ENCODE data around the gene LDLRAD3.

The LDLRAD3 gene

GRCh38 chr11:35916270-35916669 is 27.6 kb upstream of the LDLRAD3 start:
- Mint-ChIP-seq H3K4me3 (no peak overlapping the region), H3K27me3 (peaks cover 8% of the 10 kb centered on the region), H3K27ac (no peak overlapping the region), H3K36me3 (no peaks in the 10 kb centered on the region), H3K4me1 (no peaks in the 10 kb centered on the region), H3K9me3 (no peaks in the 10 kb centered on the region)
- no peak for ATAC-seq

GRCh38 chr11:35917676-35918075 is 26.2 kb upstream of the LDLRAD3 start:
- no peaks in the 10 kb centered on the region for H3K36me3 Mint-ChIP-seq
- H3K9me3 Mint-ChIP-seq, result no peaks in the 10 kb centered on the region
- H3K4me1 Mint-ChIP-seq, result no peaks in the 10 kb centered on the region
- peaks cover 18% of the 10 kb centered on the region for H3K27me3 Mint-ChIP-seq
- no peak for ATAC-seq
- no peak overlapping the region for H3K4me3 Mint-ChIP-seq
- H3K27ac Mint-ChIP-seq, result no peak overlapping the region

GRCh38 chr11:35918716-35919115 is 25.1 kb upstream of the LDLRAD3 start:
- H3K4me3 Mint-ChIP-seq, result no peak overlapping the region
- no peak for ATAC-seq
- H3K36me3 Mint-ChIP-seq, result no peaks in the 10 kb centered on the region
- H3K9me3 Mint-ChIP-seq, result no peaks in the 10 kb centered on the region
- no peaks in the 10 kb centered on the region for H3K4me1 Mint-ChIP-seq
- peaks cover 19% of the 10 kb centered on the region for H3K27me3 Mint-ChIP-seq
- no peak overlapping the region for H3K27ac Mint-ChIP-seq

- no peak for ATAC-seq
- Mint-ChIP-seq H3K27ac (no peak overlapping the region), H3K9me3 (no peaks in the 10 kb centered on the region), H3K36me3 (no peaks in the 10 kb centered on the region), H3K27me3 (peaks cover 15% of the 10 kb centered on the region), H3K4me3 (no peak overlapping the region), H3K4me1 (no peaks in the 10 kb centered on the region)
These were observed 24.6 kb upstream of the LDLRAD3 start for GRCh38 chr11:35919244-35919643.

GRCh38 chr11:35923452-35923851 is 20.4 kb upstream of the LDLRAD3 start:
- H3K9me3 Mint-ChIP-seq, result no peaks in the 10 kb centered on the region
- no peaks in the 10 kb centered on the region for H3K36me3 Mint-ChIP-seq
- no peak overlapping the region for H3K4me3 Mint-ChIP-seq
- H3K4me1 Mint-ChIP-seq, result no peaks in the 10 kb centered on the region
- H3K27ac Mint-ChIP-seq, result no peak overlapping the region
- ATAC-seq, result no peak
- H3K27me3 Mint-ChIP-seq, result peaks cover 23% of the 10 kb centered on the region

GRCh38 chr11:35924811-35925210 is 19.1 kb upstream of the LDLRAD3 start:
- Mint-ChIP-seq H3K36me3 (no peaks in the 10 kb centered on the region), H3K9me3 (no peaks in the 10 kb centered on the region), H3K4me3 (no peak overlapping the region), H3K4me1 (no peaks in the 10 kb centered on the region), H3K27me3 (peaks cover 23% of the 10 kb centered on the region), H3K27ac (no peak overlapping the region)
- ATAC-seq, result no peak

- Mint-ChIP-seq H3K4me1 (no peaks in the 10 kb centered on the region), H3K27me3 (peaks cover 28% of the 10 kb centered on the region), H3K4me3 (no peak overlapping the region), H3K27ac (no peak overlapping the region), H3K36me3 (no peaks in the 10 kb centered on the region), H3K9me3 (peaks cover 3% of the 10 kb centered on the region)
- no peak for ATAC-seq
These were observed 16.8 kb upstream of the LDLRAD3 start for GRCh38 chr11:35927104-35927503.

- Mint-ChIP-seq H3K27ac (no peak overlapping the region), H3K36me3 (no peaks in the 10 kb centered on the region), H3K9me3 (peaks cover 4% of the 10 kb centered on the region), H3K27me3 (peaks cover 27% of the 10 kb centered on the region), H3K4me1 (no peaks in the 10 kb centered on the region), H3K4me3 (no peak overlapping the region)
- ATAC-seq, result no peak
These were observed 16.2 kb upstream of the LDLRAD3 start for GRCh38 chr11:35927682-35928081.

- Mint-ChIP-seq H3K27ac (no peak overlapping the region), H3K4me1 (no peaks in the 10 kb centered on the region), H3K4me3 (no peak overlapping the region), H3K27me3 (peaks cover 25% of the 10 kb centered on the region), H3K9me3 (peaks cover 4% of the 10 kb centered on the region), H3K36me3 (no peaks in the 10 kb centered on the region)
- ATAC-seq, result no peak
These were observed 15.0 kb upstream of the LDLRAD3 start for GRCh38 chr11:35928688-35929395.

GRCh38 chr11:35930466-35930865 is 13.4 kb upstream of the LDLRAD3 start:
- H3K27me3 Mint-ChIP-seq, result peaks cover 34% of the 10 kb centered on the region
- no peak for ATAC-seq
- H3K36me3 Mint-ChIP-seq, result no peaks in the 10 kb centered on the region
- H3K4me1 Mint-ChIP-seq, result no peaks in the 10 kb centered on the region
- H3K9me3 Mint-ChIP-seq, result peaks cover 4% of the 10 kb centered on the region
- no peak overlapping the region for H3K4me3 Mint-ChIP-seq
- H3K27ac Mint-ChIP-seq, result no peak overlapping the region

GRCh38 chr11:35932121-35932520 is 11.7 kb upstream of the LDLRAD3 start:
- Mint-ChIP-seq H3K27me3 (peaks cover 30% of the 10 kb centered on the region), H3K27ac (no peak overlapping the region), H3K4me1 (no peaks in the 10 kb centered on the region), H3K4me3 (no peak overlapping the region), H3K9me3 (peaks cover 4% of the 10 kb centered on the region), H3K36me3 (no peaks in the 10 kb centered on the region)
- ATAC-seq, result no peak

- Mint-ChIP-seq H3K27ac (no peak overlapping the region), H3K36me3 (no peaks in the 10 kb centered on the region), H3K4me3 (no peak overlapping the region), H3K9me3 (peaks cover 4% of the 10 kb centered on the region), H3K4me1 (no peaks in the 10 kb centered on the region), H3K27me3 (peaks cover 30% of the 10 kb centered on the region)
- ATAC-seq, result no peak
These were observed 11.1 kb upstream of the LDLRAD3 start for GRCh38 chr11:35932681-35933319.

- Mint-ChIP-seq H3K9me3 (peaks cover 4% of the 10 kb centered on the region), H3K36me3 (no peaks in the 10 kb centered on the region), H3K4me1 (no peaks in the 10 kb centered on the region), H3K4me3 (no peak overlapping the region), H3K27me3 (peaks cover 30% of the 10 kb centered on the region), H3K27ac (no peak overlapping the region)
- no peak for ATAC-seq
These were observed 10.5 kb upstream of the LDLRAD3 start for GRCh38 chr11:35933320-35933871.

GRCh38 chr11:35934271-35934670 is 9.6 kb upstream of the LDLRAD3 start:
- no peak overlapping the region for H3K27ac Mint-ChIP-seq
- H3K27me3 Mint-ChIP-seq, result peaks cover 30% of the 10 kb centered on the region
- ATAC-seq, result no peak
- peaks cover 4% of the 10 kb centered on the region for H3K9me3 Mint-ChIP-seq
- H3K4me3 Mint-ChIP-seq, result no peak overlapping the region
- H3K36me3 Mint-ChIP-seq, result no peaks in the 10 kb centered on the region
- H3K4me1 Mint-ChIP-seq, result no peaks in the 10 kb centered on the region

- Mint-ChIP-seq H3K36me3 (no peaks in the 10 kb centered on the region), H3K27ac (no peak overlapping the region), H3K4me3 (no peak overlapping the region), H3K27me3 (peaks cover 30% of the 10 kb centered on the region), H3K9me3 (peaks cover 4% of the 10 kb centered on the region), H3K4me1 (no peaks in the 10 kb centered on the region)
- no peak for ATAC-seq
These were observed 8.9 kb upstream of the LDLRAD3 start for GRCh38 chr11:35934981-35935380.

GRCh38 chr11:35935390-35935789 is 8.5 kb upstream of the LDLRAD3 start:
- Mint-ChIP-seq H3K4me3 (no peak overlapping the region), H3K27ac (no peak overlapping the region), H3K9me3 (peaks cover 4% of the 10 kb centered on the region), H3K27me3 (peaks cover 30% of the 10 kb centered on the region), H3K36me3 (no peaks in the 10 kb centered on the region), H3K4me1 (no peaks in the 10 kb centered on the region)
- ATAC-seq, result no peak
